CD4-positive, alpha-beta T cell treated with Interleukin-1 beta for 1 hour (primary cell): ENCODE measurements around the gene KLF9.
"Not testable (repeated sequence)": the region's sequence is repeated elsewhere in the genome, so short reads cannot be mapped to it uniquely, and the experiment has no call there.

ENCODE experiments used
- DNase-seq, 2 donors: peaks; one replicate each; pipeline ENCODE4 v3.0.0-alpha.2; 2020 to 2022

KLF9 gene

DNA sequence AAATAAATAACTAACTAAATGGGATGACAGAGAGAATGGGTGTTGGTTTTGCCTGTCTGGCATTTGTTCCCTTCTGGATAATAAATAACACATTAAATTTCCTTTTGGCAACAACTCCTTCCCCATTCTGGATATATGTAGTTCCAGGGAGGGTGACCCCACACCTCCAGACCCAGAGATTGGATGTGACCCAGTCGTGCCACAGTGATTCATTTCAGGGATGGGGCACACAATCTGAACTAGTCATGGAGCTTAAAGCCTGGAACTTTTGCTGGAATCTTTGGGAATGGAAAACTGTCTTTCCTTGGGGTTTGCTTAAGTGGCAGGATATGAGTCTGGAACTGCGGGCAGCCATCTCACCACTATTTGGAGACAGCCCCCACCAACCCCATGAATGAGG lies 11.3 kb downstream of the KLF9 start:
- no peak for DNase-seq

GRCh38 chr9:70402213-70402612 lies 12.2 kb downstream of the KLF9 start:
- no peak for DNase-seq

DNA sequence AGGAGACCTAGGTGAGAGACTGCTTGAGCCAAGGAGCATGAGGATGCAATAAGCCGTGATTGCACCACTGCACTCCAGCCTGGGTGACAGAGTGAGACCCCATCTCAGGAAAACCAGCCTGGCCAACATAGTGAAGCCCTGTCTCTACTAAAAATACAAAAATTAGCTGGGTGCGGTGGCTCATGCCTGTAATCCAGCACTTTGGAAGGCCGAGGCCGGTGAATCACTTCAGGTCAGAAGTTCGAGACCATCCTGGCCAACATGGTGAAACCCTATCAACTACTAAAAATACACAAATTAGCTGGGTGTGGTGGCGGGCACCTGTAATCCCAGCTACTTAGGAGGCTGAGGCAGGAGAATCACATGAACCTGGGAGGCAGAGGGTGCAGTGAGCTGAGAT lies 13.2 kb downstream of the KLF9 start:
- DNase-seq, result not testable (repeated sequence)

GRCh38 chr9:70400107-70400892 lies 14.2 kb downstream of the KLF9 start:
- no peak for DNase-seq

GRCh38 chr9:70399141-70399540 lies 15.3 kb downstream of the KLF9 start:
- DNase-seq, result no peak

GRCh38 chr9:70398145-70398556 lies 16.3 kb downstream of the KLF9 start:
- DNase-seq, result peak; percentile 34 to 55

- no peak for DNase-seq
These were observed 18.8 kb downstream of the KLF9 start for GRCh38 chr9:70395652-70396051.

- no peak for DNase-seq
These were observed 21.6 kb downstream of the KLF9 start for GRCh38 chr9:70392850-70393249.

- no peak for DNase-seq
These were observed 22.3 kb downstream of the KLF9 start for GRCh38 chr9:70392189-70392588.

DNA sequence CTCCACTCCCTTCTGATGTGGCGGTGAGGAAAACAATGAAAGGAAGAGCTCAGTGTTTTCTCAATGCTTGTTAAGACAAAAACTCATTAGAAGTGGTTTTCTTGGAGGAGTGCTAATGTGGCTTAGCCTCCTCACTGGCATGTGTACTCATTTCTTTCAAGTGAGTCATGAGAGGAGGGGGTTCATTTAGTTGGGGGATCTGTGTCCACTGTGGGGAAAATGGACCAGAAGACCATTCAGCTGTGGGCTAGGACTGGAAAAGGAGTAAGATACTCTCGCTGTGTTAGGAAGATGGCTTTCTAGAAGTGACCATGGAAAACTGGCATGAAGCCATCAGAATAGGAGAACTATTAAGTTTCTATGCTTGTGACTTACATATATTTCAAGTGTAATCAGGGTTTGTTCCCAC lies 23.5 kb downstream of the KLF9 start:
- DNase-seq, result no peak

DNA sequence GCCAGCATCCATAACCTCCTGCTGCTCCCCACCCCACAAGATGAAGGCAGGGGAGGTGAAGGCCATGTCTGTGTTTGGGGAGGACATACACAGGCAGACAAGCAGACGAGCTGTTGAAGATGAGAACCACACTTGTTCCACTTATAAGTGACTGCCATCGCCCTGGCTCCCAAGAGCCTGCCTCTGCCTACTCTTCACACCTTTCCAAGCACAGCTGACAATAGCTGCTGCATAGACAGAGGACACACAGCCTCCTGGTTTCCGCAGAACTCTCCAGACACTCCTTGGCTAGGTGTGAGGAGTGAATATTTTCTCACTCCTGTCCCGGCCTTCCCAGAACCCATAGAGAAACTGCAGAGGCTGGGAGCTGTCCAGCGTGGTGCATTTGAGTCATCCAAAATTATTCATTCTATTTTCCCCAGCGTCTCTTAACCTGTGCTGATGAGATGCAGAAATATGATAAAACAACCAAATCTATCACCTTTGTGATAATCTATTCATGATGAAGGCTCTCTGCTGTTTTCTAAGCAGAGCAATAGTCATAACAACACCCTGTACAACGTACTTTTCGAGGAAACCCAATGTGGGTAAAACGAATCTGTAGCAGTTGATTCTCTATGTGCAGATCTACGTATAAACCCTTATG lies 24.7 kb downstream of the KLF9 start:
- DNase-seq, result no peak

DNA sequence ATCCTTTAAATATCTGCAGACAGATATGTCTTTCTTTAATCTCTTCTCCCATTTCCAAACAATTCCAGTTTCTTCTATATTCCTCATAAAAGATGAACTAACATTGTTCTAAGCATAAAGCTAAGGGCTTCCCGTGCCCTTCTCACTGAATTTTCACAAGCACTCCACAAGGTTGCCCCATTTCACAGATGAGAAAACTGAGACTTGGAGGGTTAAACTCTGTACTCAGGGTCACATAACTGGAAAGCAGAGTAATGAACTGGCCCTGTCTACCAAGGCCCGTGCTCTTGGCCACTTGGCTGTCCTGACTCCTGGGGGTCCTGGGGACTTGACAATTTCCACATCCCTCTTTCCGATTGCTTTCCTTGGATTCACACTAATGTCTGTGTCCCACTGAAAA lies 25.3 kb downstream of the KLF9 start:
- no peak for DNase-seq

DNA sequence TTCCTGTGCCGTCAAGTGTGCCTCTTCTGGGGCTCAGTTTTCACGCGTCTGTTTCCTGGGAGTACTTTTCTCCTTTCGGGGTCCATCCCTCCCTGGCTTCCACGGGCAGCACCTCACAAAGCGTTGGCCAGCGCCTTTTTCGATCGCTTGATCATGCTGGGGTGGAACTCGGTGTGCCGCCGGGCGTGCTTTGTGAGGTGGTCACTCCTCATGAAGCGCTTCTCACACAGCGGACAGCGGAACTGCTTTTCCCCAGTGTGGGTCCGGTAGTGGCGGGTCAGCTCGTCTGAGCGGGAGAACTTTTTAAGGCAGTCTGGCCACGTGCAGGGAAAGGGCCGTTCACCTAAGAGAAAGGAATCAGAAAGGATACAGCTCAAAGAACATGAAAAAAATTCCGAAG lies 26.8 kb downstream of the KLF9 start:
- no peak for DNase-seq

GRCh38 chr9:70385426-70385825 lies 29.0 kb downstream of the KLF9 start:
- no peak for DNase-seq

DNA sequence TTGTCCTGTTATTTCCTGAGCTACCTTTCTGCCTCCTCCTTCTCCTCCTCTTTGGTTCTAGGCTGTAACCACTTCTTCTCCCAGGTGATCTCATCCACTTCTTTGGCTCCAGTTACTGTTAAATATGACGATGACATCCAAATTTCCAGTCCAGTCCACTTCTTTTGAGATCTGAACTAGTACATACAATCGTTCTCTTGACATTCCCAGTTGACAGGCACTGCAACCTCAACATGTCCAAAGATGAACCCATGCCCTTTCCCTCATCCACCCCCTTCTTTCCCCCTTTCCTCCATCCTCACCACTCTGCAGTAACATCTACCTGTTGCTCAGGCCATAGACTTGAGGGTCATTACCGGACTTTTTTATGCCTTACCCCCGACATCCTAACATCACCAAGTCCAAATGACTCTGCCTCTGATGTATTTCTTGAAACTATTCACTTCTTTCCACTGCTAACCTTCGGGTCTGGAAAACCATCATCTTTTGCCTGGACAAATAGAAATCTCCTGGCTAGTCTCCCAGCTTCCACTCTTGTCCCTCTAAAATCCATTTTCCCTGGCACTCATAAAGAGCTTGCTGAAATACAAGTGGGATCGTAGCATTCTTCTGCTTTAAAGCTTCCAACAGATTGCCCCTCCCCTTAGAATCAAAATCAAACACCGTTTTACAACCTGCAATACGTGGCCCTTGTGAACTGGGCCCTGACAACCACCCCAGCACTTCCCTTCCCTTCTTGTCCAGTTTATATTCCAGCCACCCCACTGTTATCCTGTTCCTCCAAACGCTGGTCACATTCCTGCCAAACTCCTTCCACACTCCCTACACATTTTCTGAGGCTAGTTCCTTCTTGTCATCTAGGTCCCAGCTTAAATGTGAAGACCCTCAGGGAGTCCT lies 31.5 kb downstream of the KLF9 start:
- DNase-seq, result no peak

GRCh38 chr9:70382046-70382708 lies 32.3 kb downstream of the KLF9 start:
- no peak for DNase-seq

DNA sequence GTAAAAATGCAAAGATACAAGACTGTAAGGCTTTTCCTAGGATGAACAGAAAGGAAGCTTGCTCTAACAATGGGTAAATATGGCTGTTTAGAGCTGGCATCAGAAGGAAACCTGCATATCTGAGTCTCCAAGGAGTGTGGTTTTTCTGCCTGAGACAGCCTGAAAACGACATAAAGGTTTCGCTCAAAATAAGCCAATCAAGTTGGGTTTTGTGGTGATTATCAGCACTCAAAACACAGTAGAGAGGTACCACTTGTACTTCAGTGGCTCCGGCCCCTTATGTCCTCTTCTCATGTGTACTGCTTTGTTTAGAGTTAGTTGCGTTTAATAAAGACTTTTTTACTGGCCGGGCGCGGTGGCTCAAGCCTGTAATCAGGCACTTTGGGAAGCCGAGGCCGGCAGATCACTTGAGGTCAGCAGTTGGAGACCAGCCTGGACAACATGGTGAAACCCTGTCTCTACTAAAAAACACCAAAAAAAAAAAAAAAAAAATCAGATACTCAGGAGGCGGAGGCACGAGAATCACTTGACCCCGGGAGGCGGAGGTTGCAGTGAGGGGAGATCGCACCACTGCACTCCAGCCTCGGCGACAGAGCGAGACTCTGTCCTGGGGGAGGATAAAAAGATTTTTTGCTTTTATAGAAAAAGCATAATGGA lies 39.4 kb downstream of the KLF9 start:
- DNase-seq, result no peak

DNA sequence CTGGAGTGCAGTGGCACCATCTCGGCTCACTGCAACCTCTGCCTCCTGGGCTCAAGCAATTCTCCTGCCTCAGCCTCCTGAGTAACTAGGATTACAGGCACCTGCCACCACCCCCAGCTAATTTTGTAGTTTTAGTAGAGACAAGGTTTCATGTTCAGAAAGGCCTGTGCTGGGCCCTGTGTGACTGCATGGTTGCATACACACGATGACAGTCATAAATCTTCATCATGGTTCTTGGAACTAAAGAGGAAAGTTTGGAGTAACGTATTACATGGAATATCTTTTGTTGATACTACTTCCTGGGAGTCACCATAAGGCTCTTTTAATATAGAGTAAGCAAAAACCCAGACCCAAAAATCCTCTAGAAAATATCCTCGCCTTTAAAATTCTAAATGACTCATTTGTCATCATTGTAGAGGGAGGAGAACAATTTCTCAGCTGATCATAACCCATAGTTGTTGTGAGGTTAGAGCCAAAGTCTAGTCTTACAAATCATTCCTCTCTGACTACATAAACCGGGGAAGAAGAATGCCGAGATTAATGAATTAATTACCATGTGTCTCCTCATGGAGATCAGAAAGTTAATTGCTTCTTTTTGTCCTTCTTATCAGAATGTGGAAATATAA lies 47.0 kb downstream of the KLF9 start:
- no peak for DNase-seq

DNA sequence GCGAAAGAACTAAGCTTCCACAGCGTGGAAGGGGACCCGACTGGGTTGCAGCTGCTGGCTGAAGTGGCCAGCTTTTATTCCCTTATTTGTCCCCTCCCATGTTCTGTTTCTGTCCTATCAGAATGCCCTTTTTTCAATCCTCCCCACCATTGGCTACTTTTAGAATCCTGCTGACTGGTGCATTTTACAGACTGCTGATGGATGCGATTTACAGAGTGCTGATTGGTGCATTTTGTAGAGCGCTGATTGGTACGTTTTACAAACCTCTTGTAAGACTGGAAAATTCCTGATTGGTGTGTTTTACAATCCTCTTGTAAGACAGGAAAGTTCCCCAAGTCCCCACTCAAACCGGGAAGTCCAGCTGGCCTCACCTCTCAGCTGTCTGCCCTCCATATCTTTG lies 50.7 kb downstream of the KLF9 start:
- DNase-seq, result no peak

DNA sequence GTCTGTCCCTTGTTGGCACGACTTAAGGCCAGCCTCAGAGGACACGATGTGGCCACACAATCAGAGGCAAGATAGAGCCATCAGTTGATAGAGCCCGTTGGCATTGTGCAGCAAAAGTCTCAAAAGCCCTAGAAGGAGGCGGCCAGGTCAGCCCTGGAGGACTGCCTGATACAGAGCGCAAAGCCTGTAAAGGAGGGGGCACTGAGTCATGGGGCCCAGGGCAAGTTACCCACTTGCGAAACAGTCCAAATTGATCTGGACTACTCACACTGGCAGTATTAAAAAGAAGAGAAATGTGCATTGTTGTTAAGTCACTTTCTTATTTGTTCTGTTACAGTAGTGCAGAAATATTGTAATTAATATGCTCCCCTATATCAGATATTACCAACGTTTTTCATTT lies 51.5 kb downstream of the KLF9 start:
- DNase-seq, result no peak

DNA sequence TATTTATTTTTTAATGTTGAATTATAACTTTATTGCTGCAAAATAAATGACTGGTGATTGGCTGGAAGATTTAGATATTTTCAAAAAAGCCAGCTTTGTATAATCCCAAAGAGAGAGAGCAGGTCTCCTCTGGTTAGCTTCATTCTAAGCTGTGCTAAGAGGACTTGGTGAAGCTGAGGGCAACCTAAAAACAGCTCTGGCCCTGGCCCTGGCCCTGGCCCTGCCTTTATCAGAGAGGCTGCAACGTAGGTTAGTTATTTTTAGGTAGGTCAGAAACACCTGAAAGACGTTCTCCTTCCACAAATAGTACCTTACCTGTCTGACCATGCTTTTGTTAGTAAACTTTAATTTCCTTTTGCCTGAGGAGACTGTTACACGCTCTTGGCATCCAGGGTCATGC lies 58.7 kb downstream of the KLF9 start:
- no peak for DNase-seq

- peak in 1 of 2 donors; percentile 35 for DNase-seq
These were observed 61.7 kb downstream of the KLF9 start for GRCh38 chr9:70352802-70353201.
